ENCODE measurements around the gene TIAM2.

- TF ChIP-seq POLR2A (IDR thresholded peaks at IDR 0.05) (no peak), POLR2AphosphoS5 (IDR thresholded peaks at IDR 0.05) (no peak)
- TF ChIP-seq, protein P1, sequence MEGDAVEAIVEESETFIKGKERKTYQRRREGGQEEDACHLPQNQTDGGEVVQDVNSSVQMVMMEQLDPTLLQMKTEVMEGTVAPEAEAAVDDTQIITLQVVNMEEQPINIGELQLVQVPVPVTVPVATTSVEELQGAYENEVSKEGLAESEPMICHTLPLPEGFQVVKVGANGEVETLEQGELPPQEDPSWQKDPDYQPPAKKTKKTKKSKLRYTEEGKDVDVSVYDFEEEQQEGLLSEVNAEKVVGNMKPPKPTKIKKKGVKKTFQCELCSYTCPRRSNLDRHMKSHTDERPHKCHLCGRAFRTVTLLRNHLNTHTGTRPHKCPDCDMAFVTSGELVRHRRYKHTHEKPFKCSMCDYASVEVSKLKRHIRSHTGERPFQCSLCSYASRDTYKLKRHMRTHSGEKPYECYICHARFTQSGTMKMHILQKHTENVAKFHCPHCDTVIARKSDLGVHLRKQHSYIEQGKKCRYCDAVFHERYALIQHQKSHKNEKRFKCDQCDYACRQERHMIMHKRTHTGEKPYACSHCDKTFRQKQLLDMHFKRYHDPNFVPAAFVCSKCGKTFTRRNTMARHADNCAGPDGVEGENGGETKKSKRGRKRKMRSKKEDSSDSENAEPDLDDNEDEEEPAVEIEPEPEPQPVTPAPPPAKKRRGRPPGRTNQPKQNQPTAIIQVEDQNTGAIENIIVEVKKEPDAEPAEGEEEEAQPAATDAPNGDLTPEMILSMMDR (IDR thresholded peaks at IDR 0.05), result no peak
These were observed 266.2 kb downstream of the TIAM2 start for GRCh38 chr6:155261111-155261900.

All from sigmoid colon (tissue), 4 donors.